ENCODE data around the gene IGFLR1. TPM values are rescaled to one million over a fixed set of nuclear protein-coding genes. Genes with fewer than 3 reads are reported as not detected.

IGFLR1 gene
- total RNA-seq, 1 donor from 2014 or later = 4.9 TPM

DNA sequence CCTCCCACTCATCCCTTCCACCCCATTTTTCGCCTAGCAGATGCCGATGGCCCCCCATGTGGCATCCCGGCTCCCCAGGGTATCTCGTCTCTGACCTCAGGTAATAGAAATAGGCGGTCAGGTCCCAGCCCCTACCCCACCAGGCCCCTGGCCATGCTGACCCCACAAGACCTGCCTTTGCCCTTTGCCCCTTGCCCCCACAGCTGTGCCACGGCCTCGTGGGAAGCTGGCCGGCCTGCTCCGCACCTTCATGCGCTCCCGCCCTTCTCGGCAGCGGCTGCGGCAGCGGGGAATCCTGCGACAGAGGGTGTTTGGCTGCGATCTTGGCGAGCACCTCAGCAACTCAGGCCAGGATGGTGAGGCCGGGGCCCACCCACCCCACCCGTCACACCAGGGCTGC lies 38.5 kb upstream of the IGFLR1 start:
- H3K27ac ChIP-seq (replicated peaks) = no peak overlapping the region
- TF ChIP-seq, protein P1, sequence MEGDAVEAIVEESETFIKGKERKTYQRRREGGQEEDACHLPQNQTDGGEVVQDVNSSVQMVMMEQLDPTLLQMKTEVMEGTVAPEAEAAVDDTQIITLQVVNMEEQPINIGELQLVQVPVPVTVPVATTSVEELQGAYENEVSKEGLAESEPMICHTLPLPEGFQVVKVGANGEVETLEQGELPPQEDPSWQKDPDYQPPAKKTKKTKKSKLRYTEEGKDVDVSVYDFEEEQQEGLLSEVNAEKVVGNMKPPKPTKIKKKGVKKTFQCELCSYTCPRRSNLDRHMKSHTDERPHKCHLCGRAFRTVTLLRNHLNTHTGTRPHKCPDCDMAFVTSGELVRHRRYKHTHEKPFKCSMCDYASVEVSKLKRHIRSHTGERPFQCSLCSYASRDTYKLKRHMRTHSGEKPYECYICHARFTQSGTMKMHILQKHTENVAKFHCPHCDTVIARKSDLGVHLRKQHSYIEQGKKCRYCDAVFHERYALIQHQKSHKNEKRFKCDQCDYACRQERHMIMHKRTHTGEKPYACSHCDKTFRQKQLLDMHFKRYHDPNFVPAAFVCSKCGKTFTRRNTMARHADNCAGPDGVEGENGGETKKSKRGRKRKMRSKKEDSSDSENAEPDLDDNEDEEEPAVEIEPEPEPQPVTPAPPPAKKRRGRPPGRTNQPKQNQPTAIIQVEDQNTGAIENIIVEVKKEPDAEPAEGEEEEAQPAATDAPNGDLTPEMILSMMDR (IDR thresholded peaks at IDR 0.05; ENCODE audit: borderline replicate concordance) = no peak
- intact Hi-C loops (cut with micrococcal nuclease) = no loop called here
- H3K4me1 ChIP-seq = peaks cover 9% of the 10 kb centered on the region
- peaks cover 15% of the 10 kb centered on the region for H3K36me3 ChIP-seq
- DNase-seq = no peak
- no peaks in the 10 kb centered on the region for H3K9me3 ChIP-seq (replicated peaks)
- no peak overlapping the region for H3K4me3 ChIP-seq
- H3K27me3 ChIP-seq (ENCODE audit: low read depth) = no peaks in the 10 kb centered on the region

DNA sequence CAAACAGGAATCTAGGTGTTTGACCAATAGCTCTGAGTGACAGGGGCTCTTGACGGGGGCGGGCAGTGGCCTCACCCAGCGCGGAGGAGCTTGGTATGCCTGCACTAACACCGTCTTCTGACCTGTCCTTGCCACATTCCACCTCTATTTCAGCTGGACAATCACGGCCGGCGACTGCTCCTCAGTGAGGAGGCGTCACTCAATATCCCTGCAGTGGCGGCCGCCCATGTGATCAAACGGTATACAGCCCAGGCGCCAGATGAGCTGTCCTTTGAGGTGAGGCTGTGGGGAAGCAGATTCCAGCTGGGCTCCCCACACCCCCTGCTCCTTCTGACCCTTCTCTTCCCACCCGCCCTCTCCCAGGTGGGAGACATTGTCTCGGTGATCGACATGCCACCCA lies 37.8 kb upstream of the IGFLR1 start:
- no peak overlapping the region for H3K4me3 ChIP-seq
- peaks cover 12% of the 10 kb centered on the region for H3K4me1 ChIP-seq
- no peak for DNase-seq
- H3K27me3 ChIP-seq (ENCODE audit: low read depth) = no peaks in the 10 kb centered on the region
- intact Hi-C loops (cut with micrococcal nuclease) = no loop called here
- TF ChIP-seq, protein P1 (IDR thresholded peaks at IDR 0.05; ENCODE audit: borderline replicate concordance) = no peak
- peaks cover 15% of the 10 kb centered on the region for H3K36me3 ChIP-seq
- no peaks in the 10 kb centered on the region for H3K9me3 ChIP-seq (replicated peaks)
- no peak overlapping the region for H3K27ac ChIP-seq (replicated peaks)

DNA sequence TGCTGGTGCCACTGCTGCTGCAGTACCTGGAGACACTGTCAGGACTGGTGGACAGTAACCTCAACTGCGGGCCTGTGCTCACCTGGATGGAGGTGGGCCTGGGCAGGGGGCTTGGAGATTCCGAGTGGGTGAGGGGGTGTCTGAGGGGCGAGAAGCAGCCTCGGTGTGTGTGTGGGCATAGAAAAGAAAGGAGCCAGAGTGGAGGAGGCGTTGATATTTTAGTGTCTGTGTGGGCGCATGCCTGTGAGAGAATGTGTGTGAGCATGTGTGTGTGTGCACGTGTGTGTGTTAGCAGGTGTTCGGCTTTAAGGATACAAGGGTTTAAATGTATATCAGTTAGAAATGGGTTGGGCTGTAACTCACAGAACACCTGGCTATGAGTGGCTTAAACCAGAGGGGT lies 36.8 kb upstream of the IGFLR1 start:
- TF ChIP-seq, protein P1 (IDR thresholded peaks at IDR 0.05; ENCODE audit: borderline replicate concordance) = no peak
- H3K27me3 ChIP-seq (ENCODE audit: low read depth) = no peaks in the 10 kb centered on the region
- intact Hi-C loops (cut with micrococcal nuclease) = no loop called here
- no peak for DNase-seq
- no peaks in the 10 kb centered on the region for H3K9me3 ChIP-seq (replicated peaks)
- peaks cover 21% of the 10 kb centered on the region for H3K4me1 ChIP-seq
- H3K27ac ChIP-seq (replicated peaks) = no peak overlapping the region
- H3K36me3 ChIP-seq = peaks cover 15% of the 10 kb centered on the region
- no peak overlapping the region for H3K4me3 ChIP-seq

DNA sequence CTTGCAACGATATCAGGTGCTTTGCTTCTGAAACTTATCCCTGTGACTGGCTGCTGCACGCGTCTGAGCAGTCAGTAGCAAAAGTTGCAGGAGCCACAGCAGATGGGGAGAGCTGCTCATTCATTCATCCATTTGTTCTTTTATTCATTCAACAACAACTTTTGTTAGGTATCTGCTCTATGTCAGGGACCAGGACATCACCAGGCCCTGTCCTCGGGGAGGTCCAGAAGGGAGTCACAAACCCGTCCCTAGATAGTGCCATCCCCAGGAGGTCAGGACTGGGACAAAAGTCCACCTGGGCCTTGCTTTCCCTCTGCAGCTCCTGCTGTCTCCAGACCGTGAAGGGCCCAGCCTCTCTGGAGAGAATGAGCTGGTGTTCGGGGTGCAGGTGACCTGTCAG lies 35.7 kb upstream of the IGFLR1 start:
- Histone ChIP-seq H3K4me3 (no peak overlapping the region), H3K9me3 (replicated peaks) (no peaks in the 10 kb centered on the region), H3K27me3 (ENCODE audit: low read depth) (no peaks in the 10 kb centered on the region), H3K4me1 (peaks cover 21% of the 10 kb centered on the region), H3K36me3 (peaks cover 15% of the 10 kb centered on the region), H3K27ac (replicated peaks) (no peak overlapping the region)
- TF ChIP-seq, protein P1 (IDR thresholded peaks at IDR 0.05; ENCODE audit: borderline replicate concordance) = no peak
- intact Hi-C loops (cut with micrococcal nuclease) = no loop called here
- no peak for DNase-seq

DNA sequence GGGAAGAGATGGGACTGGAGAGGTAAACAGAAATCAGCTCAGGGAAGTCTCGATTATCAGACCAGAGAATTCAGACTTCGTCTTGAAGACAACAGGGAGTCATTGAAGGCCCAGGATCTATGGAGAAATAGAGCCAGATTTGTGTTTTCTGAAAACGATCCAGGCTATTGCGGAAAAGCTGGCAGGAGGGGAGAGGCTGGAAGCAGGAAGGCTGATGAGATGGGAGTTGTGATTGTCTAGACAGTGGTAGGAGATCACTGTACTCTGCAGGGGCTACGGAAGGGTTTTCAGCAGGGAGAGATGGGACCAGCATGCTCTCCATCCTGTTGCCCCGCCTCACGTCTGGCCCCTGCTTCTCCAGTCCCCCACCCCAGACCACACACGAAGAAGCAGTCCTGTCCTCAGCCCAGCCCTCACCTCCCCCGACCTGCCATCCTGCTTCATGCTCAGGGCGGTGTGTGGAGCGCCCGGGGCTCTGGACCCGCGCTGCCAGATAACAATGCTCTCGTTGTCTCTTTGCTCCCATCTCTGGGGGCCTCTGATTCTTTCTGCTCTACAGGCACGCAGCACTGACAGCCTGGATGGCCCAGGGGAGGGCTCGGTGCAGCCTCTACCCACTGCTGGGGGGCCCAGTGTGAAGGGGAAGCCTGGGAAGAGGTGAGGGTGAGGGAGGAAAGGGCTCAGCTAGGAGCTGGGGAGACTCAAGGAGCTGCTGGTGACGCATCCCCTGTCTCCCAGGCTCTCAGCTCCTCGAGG lies 35.0 kb upstream of the IGFLR1 start:
- H3K36me3 ChIP-seq = peaks cover 15% of the 10 kb centered on the region
- TF ChIP-seq, protein P1 (IDR thresholded peaks at IDR 0.05; ENCODE audit: borderline replicate concordance) = no peak
- no peaks in the 10 kb centered on the region for H3K9me3 ChIP-seq (replicated peaks)
- H3K4me3 ChIP-seq = no peak overlapping the region
- intact Hi-C loops (cut with micrococcal nuclease) = no loop called here
- H3K27me3 ChIP-seq (ENCODE audit: low read depth) = no peaks in the 10 kb centered on the region
- no peak for DNase-seq
- peaks cover 21% of the 10 kb centered on the region for H3K4me1 ChIP-seq
- no peak overlapping the region for H3K27ac ChIP-seq (replicated peaks)

Data from left ventricle myocardium inferior (tissue), 1 donor.